Measurements from ENCODE around the gene SLC9A1. TPM values are rescaled to one million over a fixed set of nuclear protein-coding genes. Genes with fewer than 3 reads are reported as not detected.

SLC9A1 gene
- total RNA-seq, 2 donors from 2014 or later, result 63.6 to 99.6 TPM

DNA sequence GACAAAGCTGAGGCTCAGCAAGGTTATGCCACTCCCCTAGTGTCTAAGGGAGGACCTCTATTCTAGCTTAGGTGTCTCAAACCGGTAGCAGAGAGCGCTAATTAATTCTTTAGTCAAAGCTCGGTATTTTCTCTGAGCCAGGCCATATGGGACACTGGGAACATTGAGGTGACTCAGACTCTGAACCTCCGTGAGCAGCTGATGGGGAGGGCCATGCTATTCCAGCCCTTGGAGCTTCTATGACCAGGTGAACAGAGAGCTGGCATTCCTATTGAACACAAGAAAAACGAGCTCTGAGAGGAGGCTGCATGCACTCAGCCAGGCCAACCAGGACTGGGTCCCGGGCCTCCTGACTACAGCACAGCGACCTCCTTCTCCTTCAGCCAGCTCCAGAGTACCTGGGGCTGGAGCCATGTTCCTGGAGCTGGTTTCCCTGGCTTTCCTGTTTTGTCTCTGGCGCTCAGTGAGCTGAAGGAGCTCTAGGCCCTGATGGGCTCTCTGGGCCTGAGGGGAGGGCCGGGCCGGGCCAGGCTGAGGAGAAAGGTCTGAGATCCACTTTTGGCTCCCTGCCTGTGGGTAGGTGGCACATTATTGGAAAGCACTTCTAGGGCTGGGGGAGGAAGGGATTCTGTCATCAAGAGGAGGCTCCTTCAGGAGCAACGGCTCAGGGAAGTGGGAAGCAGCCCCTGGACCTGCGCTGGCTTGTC lies 37.0 kb downstream of the SLC9A1 start:
- Histone ChIP-seq H3K27ac (peak overlapping the region; percentile 50), H3K4me1 (peaks cover 24% of the 10 kb centered on the region), H3K9me3 (no peaks in the 10 kb centered on the region), H3K36me3 (no peaks in the 10 kb centered on the region), H3K27me3 (no peaks in the 10 kb centered on the region), H3K4me3 (no peak overlapping the region), H3K9ac (ENCODE audit: low read depth in 2 of 2, low read length in 2 of 2) (peak overlapping the region; percentile 16 to 28)
- DNase-seq, result no peak
- intact Hi-C loops (cut with DNase I), result no loop called here
- TF ChIP-seq, protein P1, sequence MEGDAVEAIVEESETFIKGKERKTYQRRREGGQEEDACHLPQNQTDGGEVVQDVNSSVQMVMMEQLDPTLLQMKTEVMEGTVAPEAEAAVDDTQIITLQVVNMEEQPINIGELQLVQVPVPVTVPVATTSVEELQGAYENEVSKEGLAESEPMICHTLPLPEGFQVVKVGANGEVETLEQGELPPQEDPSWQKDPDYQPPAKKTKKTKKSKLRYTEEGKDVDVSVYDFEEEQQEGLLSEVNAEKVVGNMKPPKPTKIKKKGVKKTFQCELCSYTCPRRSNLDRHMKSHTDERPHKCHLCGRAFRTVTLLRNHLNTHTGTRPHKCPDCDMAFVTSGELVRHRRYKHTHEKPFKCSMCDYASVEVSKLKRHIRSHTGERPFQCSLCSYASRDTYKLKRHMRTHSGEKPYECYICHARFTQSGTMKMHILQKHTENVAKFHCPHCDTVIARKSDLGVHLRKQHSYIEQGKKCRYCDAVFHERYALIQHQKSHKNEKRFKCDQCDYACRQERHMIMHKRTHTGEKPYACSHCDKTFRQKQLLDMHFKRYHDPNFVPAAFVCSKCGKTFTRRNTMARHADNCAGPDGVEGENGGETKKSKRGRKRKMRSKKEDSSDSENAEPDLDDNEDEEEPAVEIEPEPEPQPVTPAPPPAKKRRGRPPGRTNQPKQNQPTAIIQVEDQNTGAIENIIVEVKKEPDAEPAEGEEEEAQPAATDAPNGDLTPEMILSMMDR (IDR thresholded peaks at IDR 0.05), result no peak

DNA sequence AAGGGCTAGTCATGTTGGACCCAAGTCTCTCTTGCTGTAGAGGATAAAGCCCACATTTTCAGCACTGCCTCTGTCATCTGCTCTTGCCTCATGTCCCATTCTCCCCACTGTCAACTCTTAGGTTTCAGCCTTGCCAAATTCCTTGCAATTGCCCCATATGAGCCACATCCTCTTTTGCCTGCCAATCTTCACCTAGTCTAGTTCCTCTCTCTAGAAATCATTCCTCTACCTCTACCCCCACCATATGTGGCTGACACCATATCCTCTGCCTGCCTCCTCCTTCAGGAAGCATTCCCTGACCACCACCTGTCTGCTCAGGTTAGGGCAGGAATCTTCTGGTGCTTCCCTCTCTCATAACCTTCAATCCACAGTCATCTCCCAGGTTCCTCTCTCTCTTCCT lies 38.2 kb downstream of the SLC9A1 start:
- no peak for DNase-seq
- Histone ChIP-seq H3K27me3 (no peaks in the 10 kb centered on the region), H3K4me3 (no peak overlapping the region), H3K4me1 (peaks cover 33% of the 10 kb centered on the region), H3K27ac (no peak overlapping the region), H3K9me3 (no peaks in the 10 kb centered on the region), H3K36me3 (no peaks in the 10 kb centered on the region), H3K9ac (ENCODE audit: low read depth in 2 of 2, low read length in 2 of 2) (no peak overlapping the region)
- intact Hi-C loops (cut with DNase I), result no loop called here
- TF ChIP-seq, protein P1 (IDR thresholded peaks at IDR 0.05), result no peak

DNA sequence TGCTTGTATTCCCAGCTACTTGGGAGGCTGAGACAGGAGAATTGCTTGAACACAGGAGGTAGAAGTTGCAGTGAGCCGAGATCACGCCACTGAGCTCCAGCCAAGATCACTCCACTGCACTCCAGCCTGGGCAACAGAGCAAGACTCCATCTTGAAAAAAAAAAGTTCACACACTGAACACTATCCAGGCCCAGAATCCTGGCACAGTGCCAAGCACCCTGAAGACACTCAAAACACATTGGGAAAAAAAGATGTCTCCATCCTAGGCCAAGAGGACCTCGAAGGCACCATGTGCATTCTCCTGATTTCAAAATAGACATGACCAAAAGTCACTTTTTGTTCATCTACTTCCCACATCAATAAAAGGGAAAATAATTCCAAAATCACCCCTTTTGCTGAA lies 38.7 kb downstream of the SLC9A1 start:
- peak overlapping the region; percentile 71 for H3K27ac ChIP-seq
- H3K9ac ChIP-seq (ENCODE audit: low read depth in 2 of 2, low read length in 2 of 2), result no peak overlapping the region
- no peak overlapping the region for H3K4me3 ChIP-seq
- no peaks in the 10 kb centered on the region for H3K27me3 ChIP-seq
- no peaks in the 10 kb centered on the region for H3K9me3 ChIP-seq
- H3K4me1 ChIP-seq, result peaks cover 34% of the 10 kb centered on the region
- H3K36me3 ChIP-seq, result no peaks in the 10 kb centered on the region
- intact Hi-C loops (cut with DNase I), result no loop called here
- DNase-seq, result no peak
- TF ChIP-seq, protein P1 (IDR thresholded peaks at IDR 0.05), result no peak

DNA sequence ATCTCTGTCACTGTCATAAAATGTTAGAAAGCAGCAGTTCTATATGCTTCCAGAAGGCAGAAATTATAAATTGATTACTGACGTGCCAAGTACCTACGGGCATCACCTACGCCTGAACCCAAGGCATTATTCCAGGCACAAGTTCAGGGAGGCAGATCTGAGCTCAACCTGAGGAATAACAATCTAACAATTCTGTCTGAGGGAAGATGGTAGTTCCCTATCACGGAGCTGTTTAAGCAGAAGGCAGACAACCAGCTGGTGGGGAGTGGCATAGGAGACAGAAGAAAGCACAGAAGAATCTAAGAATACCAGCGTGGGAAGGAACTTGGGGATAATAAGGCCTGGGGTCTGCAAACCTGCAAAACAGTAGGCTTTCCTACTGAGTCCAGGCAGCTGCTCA lies 40.4 kb downstream of the SLC9A1 start:
- DNase-seq, result no peak
- no peak overlapping the region for H3K4me3 ChIP-seq
- peaks cover 34% of the 10 kb centered on the region for H3K4me1 ChIP-seq
- H3K27me3 ChIP-seq, result no peaks in the 10 kb centered on the region
- no peaks in the 10 kb centered on the region for H3K9me3 ChIP-seq
- H3K27ac ChIP-seq, result no peak overlapping the region
- H3K9ac ChIP-seq (ENCODE audit: low read depth in 2 of 2, low read length in 2 of 2), result peak overlapping the region in 1 of 2 donors; percentile 4
- TF ChIP-seq, protein P1 (IDR thresholded peaks at IDR 0.05), result no peak
- H3K36me3 ChIP-seq, result no peaks in the 10 kb centered on the region
- intact Hi-C loops (cut with DNase I), result loop anchor here (5.0 kb wide), 2 partner anchors 38 to 83 kb away; no protein-coding TSS in a partner anchor

DNA sequence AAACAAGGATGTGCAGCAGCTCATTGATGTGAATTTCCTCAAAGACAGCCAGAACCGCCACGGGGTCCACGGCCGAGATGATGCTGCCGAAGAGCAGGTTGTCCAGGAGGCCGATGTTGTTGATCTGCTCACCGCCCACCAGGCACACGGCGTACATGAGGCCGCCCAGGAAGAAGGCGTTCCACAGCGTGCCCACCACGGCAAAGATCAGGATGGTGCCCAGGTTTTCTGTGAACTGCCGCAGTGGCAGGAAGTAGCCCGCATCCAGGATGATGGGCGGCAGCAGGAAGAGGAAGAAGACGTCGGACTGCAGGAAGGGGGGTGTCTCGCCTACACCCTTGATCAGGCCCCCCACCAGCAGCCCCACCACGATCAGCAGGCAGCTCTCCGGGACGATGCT lies 41.1 kb downstream of the SLC9A1 start:
- Histone ChIP-seq H3K36me3 (no peaks in the 10 kb centered on the region), H3K27ac (no peak overlapping the region), H3K9ac (ENCODE audit: low read depth in 2 of 2, low read length in 2 of 2) (no peak overlapping the region), H3K4me1 (peaks cover 34% of the 10 kb centered on the region), H3K27me3 (no peaks in the 10 kb centered on the region), H3K9me3 (no peaks in the 10 kb centered on the region), H3K4me3 (no peak overlapping the region)
- TF ChIP-seq, protein P1 (IDR thresholded peaks at IDR 0.05), result no peak
- intact Hi-C loops (cut with DNase I), result loop anchor here (5.0 kb wide), 2 partner anchors 38 to 83 kb away; no protein-coding TSS in a partner anchor
- DNase-seq, result no peak

Data from colonic mucosa (tissue), 4 donors.